ENCODE results near the gene ZFHX2.

ZFHX2 gene

DNA sequence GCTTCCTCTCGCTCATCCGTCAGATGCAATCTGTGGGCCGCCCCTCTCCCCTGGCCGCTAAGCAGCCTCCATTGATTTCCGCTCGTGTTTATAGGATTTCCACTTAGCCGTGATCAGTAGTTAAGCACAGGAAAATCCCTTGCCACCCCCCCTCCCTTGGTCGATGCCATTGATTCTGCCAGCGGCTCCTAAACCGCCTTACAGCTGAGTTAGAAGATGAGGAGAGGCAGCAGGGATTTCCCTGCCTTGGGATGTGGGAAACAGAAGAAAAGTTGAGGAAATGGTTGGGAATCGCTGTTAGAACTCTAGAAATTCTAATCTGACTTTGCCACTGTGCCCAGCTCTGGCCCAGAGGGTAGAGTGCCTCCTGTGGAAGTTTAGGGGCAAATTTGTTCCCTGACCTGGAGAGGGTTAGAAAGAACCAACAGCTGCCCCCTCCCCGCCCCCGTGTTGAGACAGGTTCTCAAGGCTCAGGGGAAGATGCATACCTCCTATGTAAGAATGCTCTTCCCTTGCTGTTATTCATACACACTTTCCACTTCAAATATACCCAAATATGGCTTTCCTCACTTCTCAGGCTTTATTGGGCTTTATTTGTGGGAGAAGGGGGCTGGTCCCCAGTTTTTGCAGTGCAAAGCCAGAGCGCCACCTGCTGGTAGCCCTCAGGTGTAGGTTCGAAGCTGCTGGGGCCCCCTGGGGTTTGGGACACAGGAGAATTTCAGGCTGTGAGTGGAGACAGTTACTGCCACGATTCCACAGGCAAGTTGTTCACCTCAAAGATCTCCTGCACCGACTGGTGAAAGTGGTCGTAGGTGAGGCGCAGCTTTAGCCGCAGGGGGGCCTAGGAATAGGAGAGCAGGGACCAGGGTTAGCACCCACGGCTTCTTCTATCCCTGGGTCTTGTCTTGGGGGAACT, 7.7 kb upstream of the ZFHX2 start:
- peak; percentile 56 for DNase-seq

DNA sequence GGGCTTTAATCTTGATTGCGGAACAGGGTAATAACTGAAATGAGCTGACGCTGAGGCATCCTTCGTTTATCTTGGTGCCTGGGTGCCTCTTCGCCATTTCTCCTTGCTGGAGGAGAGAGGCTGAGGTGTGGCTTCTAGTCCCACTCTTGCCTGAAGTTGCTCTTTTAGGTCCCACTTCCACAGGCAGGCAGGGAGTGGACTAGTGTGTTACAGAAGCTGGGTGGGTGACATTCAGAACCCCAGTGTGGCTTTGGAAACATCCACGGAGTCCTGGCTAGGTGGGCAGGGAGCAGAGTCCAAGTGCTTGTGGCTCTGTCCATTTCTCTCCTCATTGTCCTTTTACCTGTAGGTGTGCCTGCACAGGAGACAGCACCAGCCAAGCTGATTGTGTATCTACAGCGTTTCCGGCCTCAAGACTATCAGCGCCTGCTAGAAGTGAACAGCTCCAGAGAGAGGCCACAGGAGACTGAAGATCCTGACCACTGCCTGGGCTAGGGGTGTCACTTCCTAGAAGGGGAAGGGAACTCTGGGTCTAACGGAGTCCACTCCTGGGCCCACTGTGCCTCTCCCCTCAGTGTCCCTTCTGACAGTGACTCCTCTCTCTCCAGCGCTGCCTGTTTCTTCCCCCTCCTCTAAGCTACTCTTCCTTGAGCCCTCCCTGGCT, 6.9 kb upstream of the ZFHX2 start:
- DNase-seq = no peak

- DNase-seq = no peak
Observed at GRCh38 chr14:23557946-23558345, 6.4 kb upstream of the ZFHX2 start.

- DNase-seq = no peak
Observed at GRCh38 chr14:23557521-23557920, 6.0 kb upstream of the ZFHX2 start.

GRCh38 chr14:23556700-23557440, 5.3 kb upstream of the ZFHX2 start:
- no peak for DNase-seq

DNA sequence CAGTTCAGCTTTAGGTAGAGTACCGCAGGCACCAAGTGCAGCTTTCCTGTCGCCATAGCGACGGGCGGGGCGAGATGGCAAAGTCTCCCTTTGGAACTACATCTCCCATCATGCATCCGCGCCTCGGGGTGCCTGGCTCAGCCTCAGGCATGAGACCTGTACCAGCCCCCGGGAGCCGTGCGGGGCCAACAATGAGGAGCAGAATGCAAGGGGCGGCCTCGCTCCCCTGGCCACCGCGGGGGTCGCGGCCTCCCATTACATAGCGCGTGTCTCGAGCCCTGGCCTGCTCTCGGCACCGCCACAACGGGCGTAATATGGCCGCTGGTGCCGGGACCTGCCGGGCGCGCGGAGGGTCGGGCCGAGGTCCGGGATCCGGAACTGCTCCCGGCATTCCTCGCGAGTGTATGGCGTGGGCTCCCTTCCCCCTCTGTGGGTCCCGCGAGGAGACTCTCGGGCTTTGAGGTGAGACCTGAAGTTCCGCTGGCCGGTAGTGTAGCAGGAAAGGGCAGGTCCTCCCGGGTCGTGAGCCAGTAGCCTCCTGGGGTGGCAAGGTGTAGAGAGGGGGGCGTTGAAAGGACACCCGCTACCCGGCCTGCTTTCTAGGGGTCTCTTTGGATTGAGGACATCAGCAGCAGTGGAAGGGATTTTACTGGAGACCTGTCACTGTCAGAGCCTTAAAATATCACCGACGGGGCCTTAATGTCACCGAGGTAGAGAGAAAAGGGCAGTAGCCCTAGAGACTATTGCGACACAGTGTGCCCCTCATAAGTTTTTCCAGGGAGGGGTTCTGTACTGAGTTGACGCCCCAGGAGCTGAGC, 4.5 kb upstream of the ZFHX2 start, which contains the start of gene THTPA:
THTPA (plus strand) TSS at position 390 of the 818 bp plus-strand sequence. CDS start 487 bp downstream, outside the sequence.
- peak; percentile 86 for DNase-seq

- no peak for DNase-seq
Observed at GRCh38 chr14:23555533-23555881, 3.9 kb upstream of the ZFHX2 start.

DNA sequence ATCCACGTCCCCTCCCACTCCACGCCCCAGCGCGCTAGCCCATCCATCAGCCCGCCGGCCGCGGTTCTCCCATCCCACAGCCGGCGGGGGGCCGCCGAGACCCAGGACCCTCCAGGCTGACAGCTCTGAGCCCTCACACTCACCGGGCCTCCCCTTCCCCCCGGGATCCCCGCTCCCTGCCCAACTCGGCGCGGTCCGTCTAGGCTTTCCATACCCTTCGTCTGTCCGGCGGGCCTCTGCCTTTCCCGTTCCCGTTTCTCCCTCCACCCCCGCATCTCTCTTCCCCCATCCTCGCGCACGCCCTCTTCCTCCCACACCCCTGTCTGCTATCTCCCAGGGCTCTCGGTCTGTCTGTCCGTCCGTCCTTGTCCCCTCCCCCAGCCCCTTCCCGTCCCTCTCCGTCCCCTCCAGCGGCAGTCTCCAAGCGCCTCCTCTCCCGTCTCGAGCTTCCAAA, 726 bp downstream of the ZFHX2 start:
- no peak for DNase-seq

- DNase-seq = no peak
Observed at GRCh38 chr14:23550131-23550811, 1.3 kb downstream of the ZFHX2 start.

DNA sequence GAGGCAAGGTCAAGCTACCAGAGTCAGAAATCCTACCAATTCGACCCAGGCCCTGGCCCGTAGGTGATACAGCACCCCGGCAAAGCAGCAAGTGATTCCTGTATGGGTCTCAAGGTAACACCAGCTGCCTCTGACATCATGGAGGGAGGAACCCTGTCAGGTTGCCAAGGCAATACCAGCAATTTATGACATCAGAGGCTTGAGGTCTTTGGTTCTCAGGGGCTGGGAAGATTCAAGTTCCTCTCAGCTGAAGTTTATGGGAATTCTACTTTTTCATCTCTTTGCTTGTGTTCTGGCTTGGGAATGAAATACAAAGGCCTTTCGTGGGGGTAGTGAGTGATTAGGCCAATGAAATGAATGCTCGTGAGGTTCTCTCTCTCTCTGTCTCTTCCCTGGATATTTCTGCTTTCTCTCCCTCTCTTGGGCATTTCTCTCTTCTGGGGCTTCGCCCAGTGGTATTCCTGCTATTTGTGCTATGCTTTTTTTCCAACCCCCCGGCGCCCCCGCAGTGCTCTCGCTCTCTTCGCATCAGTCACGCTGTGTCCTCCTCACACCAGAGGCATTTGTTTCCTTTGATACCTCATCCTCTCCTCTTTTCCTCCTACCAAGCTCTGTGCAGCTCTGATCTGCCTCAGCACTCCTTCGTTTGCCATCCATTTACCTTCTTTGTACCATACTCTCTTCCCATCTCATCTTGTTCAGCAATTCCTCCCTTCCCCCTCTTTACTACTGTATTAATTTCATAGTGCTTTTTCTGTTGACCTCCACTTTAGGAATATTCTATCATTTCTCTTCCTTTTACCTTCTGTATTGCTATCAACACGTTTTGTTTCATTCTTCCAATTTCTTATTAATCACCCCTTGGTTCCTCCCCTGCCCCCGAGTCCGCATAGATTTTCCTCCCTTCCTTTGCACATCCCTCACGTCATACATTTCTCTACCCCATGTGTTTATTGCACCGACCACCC, 2.9 kb downstream of the ZFHX2 start:
- DNase-seq = peak; percentile 70

DNA sequence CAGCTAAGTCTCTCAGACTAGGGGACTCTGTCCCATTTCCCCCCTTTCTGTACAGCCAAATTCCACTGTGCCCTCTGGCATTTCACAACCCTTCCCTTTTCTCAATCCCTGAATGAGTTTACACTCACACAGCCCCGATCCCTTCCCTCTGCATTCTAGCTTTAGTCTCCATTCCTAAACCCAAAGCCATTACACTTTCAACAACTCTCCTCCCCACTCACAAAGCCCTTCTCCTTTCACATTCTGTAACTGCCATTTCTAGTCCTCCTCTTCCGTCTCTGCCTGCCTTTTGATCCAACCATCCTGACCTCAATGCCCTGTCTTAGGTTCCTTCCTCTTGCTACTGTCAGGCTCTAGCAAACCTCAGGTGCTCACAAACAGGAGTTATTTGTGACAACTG, 3.6 kb downstream of the ZFHX2 start:
- DNase-seq = no peak

DNA sequence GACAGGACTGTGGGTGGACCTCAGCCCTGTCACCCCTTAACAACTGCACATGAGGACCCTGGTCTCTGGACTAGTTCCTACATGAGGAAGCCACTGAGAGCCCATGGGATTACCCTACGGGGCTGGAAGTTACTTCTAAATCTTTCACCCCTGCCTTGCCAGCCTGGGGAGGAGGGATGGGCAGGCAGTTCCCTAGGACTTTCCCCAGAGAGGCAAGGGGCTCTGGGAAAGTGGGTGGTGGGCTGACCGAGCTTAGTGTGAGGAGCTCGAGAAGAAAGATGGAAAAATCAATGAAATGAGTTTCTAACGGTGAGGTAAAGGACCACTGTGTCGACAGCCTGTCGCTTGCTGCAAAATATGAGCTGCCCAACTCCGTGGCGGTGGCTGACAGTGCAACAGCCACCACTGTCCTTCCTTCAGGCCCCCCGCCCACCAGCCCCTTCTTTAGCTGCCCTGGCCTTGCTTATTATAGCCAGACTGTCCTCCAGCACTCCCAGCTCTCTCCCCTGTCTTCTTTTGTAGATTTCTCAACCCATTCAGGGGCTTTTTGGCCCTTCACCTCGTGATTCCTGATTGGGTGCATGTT, 5.0 kb downstream of the ZFHX2 start:
- no peak for DNase-seq

DNA sequence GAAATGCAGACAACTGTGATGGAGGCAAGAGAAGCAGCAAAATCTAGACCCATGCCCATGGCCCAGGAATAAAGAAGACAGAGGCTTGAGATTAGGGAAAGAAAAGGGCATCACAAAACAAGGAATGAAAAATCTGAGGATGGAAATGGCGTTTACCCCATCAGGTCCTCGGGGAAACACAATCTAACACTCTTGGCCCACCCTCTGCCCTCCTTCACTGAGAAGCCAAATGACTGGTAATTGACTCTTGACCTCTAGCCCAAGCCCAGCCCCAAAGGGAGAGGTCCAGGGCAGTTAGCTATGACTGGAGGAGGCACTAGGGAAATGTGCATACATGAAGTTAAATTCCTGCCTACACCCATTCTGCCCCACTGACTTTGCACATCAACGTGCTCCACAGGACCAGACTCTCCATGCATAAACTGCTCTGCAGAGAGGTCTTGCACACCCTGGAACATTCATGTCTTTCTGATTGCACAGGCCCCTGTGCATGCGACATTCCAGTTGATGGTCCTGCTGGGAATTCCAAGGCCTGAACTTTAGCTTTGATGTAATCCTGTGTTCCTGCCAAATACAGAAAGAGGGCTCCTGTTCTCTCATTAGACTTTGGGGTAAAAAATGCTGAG, 5.7 kb downstream of the ZFHX2 start:
- DNase-seq = no peak

DNA sequence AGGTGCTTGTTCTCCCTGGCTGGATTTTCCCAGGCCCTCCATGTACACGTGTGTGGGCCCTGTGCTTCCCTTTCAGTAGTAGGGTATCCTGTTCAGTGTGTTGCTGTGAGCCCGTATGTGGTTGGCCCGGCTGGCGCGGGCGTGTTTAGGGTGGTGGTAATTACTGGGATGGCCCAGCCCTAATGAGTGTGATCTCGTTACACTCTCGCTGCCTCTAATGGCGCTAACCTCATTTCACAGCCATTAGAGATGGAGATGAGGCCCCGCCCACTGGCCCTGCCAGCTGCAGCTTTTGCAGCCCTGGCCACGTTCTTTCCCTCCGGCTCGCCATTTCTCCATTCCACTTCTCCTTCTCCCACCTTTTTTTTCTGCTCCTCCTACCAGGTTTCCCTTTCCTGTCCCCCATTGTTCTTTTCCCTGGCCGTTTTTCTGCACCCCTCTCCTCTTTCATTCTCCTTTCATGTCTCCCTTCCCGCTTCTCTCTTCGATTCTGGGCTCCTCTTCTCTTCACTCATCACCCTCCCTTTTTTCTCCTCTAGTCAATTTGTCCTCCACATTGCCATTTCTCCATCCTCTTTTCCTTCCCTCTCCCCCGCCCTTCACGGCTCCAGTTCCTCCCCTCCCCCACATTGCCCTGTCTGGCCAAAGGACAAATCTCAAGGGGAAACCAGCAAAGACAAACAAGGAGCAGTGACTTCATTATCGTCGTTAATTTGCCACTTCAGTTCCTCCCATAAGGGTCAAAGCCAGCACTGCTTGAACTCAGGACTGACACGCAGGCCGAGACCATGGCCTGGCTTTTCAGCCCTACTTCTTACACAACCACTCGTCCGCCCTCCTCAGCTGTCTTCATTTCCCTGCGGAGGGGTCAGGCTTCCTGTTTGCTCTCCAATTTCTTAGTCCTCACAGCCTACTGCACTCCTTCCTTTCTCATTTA, 6.8 kb downstream of the ZFHX2 start:
- DNase-seq = no peak

DNA sequence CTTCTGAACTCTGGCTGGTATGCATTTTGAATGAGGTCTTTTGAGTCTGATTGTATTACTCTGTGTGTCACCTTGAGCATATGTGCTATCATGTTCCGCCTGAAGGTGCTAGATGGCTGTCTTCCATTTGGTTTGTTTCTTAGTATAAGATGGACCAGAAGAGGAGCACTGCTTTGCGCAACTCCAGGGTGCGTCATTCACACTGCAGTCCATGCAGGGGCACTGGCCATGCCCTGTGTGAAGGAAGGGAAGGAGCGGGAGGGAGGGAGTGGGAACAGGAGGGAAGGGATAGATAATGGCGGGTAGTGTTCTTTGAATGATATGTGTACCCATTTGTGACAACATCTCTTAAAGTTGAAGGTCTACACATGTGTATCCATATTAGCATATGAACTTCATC, 8.2 kb downstream of the ZFHX2 start:
- DNase-seq = no peak

DNA sequence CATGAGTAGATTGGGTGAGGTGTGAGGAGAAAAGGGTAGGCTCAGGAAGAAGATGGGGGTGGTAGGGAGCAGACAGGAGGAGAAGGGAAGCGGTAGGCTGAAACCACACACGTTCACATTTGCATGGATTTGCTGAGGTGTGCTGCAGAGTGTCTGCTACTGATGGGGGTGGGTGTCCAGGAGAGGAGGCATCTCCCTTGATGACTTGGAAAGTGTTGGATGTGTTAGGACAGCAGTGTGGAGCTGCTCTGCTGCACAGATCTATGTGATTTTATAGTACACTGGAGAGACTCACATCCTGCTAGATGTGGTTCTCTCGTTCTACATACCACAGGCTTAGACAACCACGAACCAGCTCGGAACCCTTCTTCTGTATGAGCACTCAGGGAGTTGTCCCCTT, 9.3 kb downstream of the ZFHX2 start:
- DNase-seq = no peak

DNA sequence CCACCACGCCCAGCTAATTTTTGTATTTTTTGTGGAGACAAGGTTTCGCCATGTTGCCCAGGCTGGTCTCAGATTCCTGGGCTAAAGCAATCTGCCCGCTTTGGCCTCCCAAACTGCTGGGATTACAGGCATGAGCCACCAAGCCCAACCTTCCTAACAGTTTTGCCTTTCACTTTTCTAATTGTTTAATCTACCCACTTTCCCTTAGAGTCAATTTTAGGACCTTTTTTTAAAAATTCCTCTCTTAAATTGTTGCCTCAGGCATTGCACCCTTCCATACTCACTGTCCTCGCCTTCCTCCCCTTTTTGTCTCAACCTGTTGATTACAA, 11.5 kb downstream of the ZFHX2 start:
- DNase-seq = no peak

- DNase-seq = peak; percentile 33
Observed at GRCh38 chr14:23539248-23540140, 12.1 kb downstream of the ZFHX2 start.
